Epidermal melanocyte (primary cell): ENCODE results near the gene AWAT2.

Experiments
- DNase-seq: peaks from one replicate; pipeline ENCODE4 v3.0.0; 2011; ENCODE audit warnings: low spot score; ENCODE audit not compliant: insufficient read length

The AWAT2 gene, protein sequence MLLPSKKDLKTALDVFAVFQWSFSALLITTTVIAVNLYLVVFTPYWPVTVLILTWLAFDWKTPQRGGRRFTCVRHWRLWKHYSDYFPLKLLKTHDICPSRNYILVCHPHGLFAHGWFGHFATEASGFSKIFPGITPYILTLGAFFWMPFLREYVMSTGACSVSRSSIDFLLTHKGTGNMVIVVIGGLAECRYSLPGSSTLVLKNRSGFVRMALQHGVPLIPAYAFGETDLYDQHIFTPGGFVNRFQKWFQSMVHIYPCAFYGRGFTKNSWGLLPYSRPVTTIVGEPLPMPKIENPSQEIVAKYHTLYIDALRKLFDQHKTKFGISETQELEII

DNA sequence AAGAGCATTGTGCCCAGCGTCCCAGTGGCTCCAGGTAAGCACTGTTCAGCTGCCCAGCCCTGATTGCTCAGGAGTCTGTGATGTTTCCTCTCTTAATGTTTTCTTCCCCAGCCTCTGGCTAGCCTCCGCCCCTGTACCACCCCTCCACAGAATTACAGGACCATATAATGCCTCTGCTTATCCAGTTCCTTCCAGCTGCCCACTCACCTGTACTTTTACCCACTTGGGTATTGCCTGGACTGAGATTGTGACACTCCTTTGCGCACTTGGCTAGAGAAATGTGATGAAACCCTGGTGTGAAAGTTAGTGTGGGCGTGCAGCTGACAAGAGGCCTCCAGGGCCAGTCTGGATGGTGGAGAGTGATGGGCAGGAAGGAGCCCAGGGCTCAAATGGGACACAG lies at the start of gene AWAT2:
AWAT2 (minus strand) TSS at position 14 of the 400 bp plus-strand sequence; CDS start at position 8, 6 bp downstream.
- DNase-seq = no peak

DNA sequence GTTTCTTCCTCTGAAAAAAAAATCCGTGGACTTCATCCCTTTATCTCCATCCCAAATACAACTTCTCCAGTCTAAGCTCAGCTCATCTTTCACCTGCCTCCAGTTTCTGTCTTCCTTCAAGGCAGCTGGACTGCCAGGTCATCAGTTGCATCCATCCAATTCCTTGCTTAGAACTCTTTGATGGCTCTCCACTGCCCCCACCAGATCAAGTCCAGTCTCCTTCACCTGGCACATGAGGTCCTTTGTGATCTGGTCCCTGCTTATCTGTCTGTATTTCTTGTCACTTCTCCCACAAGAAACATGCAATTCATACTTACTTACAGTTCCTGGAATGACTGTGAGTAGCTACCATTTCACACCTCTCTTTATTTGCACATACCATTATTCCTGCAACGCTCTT lies 46.3 kb upstream of the AWAT2 start:
- no peak for DNase-seq

DNA sequence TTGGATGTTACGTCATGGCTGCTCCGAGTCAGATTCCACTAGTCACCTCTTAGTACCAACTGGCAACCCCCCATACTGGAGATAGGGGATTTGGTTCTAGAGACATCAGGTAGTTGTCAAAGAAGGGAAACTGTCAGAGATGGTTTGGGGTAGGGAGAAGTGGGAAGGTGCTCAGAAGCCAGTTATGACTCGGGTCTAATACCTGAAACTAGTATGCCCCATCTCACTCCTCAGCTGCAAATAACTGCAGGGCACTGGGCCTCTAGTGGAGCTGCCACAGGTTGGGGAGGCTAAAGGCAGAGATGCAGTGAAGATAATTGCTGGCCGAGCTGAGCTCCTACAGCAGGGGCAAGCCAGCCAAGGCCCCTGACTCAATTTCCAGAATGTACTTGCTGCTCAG lies 42.5 kb upstream of the AWAT2 start:
- DNase-seq = no peak

DNA sequence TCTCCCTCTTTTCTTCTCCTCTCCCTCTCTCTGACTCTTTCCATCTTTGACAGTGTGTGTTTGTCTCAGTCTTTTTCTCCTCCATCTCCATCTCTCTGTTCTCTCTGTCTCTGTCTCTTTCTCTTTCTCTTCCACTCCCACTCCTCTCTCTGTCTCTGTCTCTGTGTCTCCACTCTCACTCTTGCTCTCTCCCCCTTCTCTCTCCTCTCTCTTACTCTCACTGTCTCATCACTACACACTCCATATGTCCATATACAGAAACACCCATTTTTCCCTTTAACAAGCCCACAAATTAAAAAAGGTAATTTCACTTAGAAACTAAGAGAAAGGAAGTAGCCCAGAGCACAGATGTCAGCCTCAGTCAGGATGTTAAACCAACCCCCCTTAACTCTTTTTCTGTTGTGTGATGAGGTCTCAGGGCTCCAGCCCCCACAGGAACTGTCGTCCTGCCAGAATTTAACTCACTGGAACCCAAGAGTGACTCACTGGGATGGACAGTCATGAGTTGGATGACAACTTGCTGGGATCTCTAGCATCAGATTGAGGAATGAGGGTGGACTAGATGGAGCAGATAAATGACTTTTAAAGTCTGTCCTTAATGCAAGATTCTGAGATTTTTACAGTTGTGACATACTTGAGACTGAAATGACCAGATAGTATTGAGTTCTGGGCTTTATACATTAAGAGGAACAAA lies 40.0 kb upstream of the AWAT2 start:
- DNase-seq = no peak

DNA sequence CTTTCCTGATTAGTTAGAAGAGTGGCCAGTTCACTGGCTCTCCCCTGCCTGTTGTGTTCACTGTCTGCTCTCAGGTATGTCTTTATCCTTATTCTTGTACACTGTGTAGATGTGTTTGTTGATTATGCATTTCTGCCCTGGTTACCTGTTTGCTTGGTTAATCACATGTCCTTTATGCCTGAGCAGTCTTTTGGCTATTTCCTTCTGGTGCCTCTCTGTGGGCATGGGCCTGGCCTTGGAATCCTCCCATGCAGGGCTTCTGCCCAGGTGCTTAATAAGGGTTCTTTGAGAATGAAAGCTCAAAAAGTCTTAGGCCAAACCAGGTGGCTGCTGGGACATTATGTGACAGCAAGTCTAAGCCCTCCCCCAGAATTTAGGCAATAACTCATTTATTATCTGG lies 39.0 kb upstream of the AWAT2 start:
- no peak for DNase-seq

DNA sequence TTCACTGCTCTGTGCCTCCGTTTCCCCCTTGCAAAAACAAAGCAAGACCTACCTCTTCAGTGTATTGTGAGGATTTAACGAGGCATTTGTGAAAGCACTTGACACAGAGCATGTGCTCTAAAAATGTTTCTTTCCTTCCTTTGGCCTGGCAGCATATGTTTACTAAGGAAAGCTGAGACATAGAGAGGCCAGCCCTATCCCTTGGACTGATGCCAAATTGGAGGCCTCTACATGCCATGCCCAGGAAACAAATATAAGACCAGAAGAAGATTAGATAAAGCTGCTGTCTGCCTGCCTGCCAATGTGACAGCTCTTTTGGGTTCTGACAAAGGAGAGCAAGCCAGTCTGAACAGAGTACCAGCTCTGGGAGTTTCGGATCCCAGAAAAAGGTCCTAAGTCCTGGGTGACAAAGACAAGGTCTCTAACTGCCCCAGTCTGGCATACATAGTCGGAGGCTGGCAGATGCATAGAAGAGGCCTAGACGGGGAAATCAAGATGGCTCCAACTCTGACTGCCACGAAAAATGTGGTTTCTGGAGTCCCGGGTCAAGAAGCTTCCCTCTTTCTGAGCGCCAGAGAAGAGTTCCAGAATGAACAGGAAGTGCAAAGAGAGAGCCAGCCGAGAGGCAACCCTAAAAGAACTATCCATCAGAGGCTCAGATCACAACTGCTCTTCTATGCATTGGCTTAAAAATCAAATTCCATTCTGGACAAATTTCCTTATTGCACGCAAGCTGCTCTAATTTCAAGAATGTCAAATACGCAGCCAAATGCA lies 38.3 kb upstream of the AWAT2 start:
- no peak for DNase-seq

DNA sequence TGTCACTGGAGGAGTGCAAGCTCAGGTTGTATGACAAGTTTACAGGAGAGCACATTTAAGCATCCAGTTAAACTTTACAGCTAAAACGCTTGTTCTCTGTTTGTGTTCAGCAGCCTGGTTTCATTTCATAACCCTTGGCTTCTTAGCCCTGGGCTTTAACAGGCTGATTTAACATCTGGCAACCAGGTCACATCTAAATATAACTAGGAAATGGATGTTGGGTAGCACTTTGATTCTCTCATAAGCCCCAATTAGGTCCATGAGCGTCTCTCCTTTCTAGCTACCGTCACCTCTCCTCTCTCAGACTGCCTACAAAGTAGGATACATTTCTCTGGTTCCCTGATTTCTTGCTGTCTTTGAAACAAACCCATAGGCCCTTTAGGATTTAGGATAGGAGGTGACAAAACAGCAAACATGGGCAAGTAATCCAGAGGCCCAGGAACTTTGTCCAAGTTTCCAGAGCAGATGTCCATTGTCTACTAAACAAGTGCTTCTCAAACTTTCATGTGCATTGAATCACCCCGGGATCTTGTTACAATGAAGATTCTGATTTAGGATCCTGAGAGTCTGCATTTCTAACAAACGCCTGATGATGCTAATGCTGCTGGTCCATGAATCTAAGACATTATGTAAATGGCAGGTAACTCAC lies 35.0 kb upstream of the AWAT2 start:
- DNase-seq = no peak

DNA sequence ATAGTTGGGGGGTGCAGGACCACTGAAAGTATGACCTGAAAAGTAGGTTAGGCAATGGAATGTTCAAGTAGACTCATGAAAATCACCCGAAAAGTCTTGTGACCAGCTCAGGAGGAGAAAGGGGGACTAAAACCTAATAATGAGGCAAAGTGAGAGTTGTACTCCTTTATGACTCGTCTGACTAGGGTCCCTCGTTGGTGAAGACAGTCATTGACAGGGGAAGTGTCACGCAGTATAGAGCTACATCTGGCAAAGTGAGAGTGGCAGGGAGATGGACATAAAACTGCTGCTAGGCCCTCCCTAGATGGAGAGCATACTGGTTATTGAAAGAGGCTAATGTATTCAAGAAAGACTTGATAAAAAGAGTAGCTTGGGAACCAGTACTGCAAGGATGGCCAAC lies 33.0 kb upstream of the AWAT2 start:
- no peak for DNase-seq

DNA sequence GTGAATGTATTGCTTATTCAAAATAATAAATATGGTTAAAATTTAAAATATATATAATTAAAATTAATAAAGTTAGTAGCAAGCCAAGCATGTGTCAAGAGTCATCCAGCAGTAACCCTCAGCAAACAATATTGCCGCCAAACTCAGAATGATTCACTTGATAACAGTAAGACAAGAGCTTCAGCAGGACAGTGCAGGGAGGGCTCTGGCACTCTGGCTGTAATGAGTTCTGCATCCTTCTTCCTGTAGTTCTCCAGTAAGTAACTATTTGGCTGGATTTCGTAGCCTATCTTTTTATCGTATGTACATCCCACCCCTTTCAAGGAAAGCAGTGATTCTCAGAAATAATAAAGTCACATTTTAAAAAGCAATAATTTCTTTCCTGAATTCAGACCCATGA lies 30.1 kb upstream of the AWAT2 start:
- DNase-seq = no peak

DNA sequence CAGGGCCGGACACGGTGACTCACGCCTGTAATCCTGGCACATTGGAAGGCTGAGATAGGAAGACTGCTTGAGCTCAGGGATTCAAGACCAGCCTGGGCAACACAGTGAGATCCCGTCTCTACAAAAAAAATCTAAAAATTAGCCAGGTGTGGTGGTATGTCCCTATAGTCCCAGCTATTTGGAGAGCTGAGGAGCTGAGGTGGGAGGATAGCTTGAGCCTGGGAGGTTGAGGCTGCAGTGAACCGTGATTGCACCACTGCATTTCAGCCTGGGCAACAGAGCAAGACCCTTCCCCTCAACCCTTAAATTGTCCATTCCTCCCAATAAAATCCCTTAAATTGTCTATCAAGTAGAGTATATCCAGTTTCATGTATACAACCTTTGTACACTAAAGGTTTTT lies 29.6 kb upstream of the AWAT2 start:
- DNase-seq = no peak

DNA sequence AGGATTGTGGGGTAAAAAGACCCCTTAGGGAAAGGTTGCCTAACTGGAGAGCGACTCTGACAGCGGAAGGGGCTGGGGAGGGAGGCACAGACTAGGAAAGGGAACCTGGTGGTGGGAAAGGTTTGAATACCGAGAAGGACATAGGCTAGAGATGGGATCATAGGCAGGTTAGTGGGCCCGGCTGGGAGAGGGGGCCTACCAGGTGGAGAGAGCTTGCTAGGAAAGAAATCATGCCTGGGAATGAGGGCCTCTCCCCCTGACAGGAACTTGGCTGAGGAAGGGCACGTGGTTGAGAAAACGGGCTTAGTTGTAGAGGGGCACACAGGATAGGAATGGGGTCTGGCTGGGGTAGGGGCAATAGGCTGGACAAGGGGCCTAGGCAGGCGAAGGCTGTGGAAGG lies 16.9 kb upstream of the AWAT2 start:
- no peak for DNase-seq

DNA sequence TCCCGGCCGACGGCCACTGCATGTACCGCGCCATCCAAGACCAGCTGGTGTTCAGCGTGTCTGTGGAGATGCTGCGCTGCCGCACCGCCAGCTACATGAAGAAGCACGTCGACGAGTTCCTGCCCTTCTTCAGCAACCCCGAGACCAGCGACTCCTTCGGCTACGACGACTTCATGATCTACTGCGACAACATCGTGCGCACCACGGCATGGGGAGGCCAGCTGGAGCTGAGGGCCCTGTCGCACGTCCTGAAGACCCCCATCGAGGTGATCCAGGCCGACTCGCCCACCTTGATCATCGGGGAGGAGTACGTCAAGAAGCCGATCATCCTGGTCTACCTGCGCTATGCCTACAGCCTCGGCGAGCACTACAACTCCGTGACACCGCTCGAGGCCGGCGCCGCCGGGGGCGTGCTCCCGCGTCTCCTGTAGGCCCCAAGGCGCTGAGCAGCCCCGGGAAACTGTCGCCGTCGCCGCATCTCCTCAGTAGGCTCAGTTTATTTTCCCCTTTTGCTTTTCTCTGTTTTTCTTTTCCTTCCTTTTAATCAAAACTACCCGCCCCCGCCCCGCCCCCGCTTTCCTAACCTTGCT lies 13.3 kb upstream of the AWAT2 start:
- no peak for DNase-seq

DNA sequence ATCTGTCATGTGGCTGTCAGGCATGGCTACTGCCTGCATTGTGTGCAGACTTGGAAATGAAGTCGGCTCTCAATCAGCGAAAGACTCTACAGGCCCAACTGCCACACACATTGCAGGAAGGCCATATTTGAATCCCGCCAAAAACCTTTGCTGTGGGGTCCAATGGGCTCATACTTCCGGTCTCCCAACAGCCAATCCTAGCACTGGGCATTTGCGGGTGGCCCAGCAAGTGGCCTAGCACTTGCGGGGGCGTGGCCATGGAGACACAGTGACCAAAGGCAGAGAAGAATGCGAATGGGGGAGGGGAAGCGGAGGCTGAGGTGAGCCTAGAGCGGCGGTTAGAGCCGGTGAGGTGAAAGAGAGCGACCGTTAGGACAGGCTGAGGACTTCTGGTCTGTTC lies 12.3 kb upstream of the AWAT2 start, which contains the start of gene OTUD6A:
OTUD6A (plus strand) TSS at position 382 of the 400 bp plus-strand sequence. CDS start 68 bp downstream, outside the sequence.
- DNase-seq = no peak

DNA sequence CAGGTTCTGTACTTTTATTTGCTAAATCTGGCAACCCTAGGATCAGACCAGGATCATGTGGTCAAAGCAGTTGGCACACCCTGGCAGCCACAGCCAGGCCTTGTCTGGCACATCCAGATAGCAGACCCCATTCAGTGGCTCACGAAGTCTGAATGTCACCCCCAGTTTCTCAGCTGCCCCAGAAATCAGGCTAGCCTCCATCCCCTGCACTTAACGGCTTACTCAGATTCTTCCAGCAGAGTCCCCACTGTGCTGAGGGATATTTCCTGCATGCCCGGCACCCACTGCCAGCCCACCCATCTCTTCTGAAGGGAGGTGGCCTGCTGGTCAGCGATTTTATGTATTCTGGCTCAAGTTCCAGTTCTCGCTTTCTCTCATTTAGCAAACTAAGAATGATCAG lies 4.7 kb upstream of the AWAT2 start:
- no peak for DNase-seq

DNA sequence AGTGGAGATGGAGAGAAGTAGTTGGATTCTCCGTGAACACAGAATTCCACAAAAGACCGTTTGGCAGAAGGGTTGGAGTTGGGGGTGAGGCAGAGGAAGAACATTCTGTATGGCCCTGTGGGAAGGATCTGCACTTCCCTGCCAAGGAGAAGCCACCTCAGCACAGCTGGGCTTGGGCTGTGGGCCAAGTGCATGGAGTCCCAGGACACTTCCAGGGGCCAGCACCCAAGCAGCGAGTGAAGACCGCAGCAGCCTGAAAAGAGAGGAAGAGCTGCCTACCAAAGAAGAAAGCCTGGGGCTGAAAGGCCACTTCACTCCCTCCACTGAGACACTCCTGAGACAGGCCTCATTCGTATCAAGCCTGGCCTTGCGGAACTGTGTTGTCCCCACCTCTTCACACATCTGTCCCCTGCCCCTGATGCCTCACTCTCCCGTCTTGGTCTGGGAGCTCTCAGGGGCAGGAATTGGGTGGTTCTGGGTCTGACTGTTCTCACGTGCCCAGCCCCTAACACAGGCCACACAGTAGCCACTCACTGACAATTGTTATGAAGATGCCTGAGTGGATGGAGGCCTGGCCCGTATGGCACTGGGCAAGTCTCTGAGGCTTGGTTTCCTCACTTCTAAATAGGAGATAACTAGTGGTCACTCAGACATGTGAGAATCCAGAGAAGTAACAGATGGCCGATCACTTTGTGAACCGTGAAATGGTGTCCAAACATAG lies 3.3 kb upstream of the AWAT2 start:
- no peak for DNase-seq

DNA sequence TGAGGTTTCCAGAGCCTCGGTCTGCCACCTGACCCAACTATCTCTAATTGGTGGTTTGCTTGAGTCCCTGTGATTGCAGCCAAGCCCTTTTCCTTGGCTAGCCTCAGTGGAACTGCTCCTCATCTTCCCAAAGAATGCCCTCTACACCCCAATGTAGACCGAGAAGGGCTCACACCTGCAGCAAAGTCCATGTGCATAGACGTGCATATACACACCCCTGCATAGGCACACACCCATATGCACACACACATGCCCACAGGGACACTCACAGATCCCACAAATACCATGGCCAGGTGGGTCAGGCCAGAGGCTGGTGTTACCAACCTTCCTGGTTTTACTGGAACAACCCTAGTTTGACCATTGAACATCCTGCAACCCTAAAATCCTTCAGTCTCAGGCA lies 332 bp downstream of the AWAT2 start:
- no peak for DNase-seq

DNA sequence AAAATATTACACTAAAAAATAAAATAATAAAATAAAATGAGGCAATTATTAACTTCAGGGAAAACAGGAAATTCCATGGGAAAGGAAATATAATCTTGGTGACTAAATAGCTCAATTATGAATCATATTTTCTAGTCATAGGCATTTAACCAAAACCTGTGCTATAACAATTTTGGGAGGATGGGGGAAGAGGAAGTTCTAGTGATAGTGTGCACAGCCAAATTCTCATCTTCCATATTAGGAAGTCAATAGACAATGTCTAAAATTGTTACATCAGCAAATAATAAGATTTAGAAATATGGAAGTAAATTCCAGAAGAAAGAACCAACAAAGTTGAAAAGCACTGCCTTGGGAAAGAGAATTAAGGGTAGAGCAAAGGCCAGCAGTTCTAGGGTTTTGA lies 2.8 kb downstream of the AWAT2 start:
- no peak for DNase-seq

DNA sequence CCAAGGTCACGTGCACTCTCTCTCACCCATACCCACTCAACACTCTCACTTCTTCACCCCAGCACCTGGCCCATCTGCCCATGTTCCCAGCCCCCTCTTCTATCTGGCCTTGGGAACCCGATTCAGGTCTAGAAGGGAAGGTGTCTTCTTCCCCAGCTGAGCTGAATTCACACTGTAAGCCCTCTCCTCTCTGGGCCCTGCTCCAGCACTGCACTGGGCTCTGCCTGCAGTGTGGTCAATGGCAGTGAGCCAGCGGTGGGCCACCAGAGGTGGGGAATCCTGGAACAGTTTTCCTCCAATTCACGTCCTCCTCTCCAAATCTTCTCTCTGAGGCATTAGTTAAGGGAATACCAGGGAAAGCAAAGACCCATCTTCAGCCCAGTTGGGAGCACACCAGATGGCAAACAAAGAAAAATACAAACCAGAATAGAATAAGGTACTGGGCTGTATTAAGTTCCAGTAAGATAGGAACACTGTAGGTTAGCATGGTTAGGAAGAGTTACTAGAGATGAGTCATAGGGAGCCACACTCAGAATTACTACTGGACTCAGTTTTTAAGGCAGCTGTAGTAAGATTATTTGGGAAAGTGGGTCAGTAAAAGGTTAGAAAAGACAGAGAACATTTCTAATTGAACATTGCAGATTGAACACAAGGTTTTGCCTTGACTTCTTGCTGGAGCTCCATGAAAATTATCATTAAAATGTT lies 5.0 kb downstream of the AWAT2 start:
- no peak for DNase-seq

DNA sequence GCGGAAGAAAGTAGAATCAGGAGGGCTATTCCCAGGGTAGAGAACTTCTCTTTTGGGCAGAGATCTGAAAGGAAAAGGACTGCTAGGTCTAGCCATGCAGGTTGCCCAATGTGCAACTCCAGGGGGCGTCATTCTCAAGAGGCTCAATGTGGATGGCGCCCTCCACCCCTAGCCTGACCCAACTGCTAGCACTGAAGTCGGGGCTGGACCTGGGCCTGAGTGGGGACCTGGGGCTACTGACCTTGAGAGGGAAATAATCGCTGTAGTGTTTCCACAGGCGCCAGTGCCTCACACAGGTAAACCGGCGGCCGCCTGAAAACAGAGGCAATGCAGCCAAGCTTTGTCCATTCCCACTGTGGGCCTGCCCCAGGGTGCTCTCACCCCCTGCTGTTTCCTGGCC lies 6.1 kb downstream of the AWAT2 start:
- DNase-seq = no peak
